SH-SY5Y (cell line): ENCODE data around the gene GNG7.

ENCODE experiments used
- GATA2 ChIP-seq: IDR thresholded peaks from 2 replicates; pipeline ENCODE4 v1.6.1; 2011; ENCODE audit warnings: mild to moderate bottlenecking, low read depth, low read length
- GATA3 ChIP-seq: IDR thresholded peaks from 2 replicates; pipeline ENCODE4 v1.6.1; 2011; ENCODE audit warnings: low read depth, mild to moderate bottlenecking, low read length, moderate library complexity

DNA sequence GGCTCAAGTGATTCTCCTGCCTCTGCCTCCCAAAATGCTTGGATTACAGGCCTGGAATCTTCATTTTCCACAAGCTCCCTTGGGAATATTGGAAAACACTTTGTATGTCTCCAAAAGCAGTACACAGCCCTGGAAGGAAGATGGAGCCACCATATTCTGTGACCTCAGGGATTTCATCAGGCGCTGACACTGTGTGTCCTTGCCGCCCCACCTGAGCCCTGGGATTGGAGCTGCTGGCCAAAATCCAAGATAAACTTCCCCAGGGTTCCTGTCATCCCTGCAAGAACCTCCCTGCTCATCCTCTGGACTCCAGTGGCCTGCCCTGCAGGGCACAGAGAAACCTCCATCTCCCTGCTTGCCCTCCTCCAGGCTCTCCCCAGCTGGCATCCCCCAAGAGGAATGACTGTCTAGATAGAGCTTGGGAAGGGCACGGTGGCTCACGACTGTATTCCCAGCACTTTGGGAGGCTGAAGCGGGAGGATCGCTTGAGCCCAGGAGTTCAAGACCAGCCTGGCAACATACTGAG, 1.3 kb upstream of the GNG7 start:
- TF ChIP-seq GATA2 (no peak), GATA3 (no peak)
